GM12801 (cell line): ENCODE data around the gene RABL2B.

Source experiments
- TF ChIP-seq, protein P1 (sequence below): IDR thresholded peaks from one replicate; pipeline ENCODE4 v1.5.1; 2011; ENCODE audit warnings: control low read depth; ENCODE audit not compliant: insufficient read length; ENCODE audit errors: extremely low read depth

Gene RABL2B

DNA sequence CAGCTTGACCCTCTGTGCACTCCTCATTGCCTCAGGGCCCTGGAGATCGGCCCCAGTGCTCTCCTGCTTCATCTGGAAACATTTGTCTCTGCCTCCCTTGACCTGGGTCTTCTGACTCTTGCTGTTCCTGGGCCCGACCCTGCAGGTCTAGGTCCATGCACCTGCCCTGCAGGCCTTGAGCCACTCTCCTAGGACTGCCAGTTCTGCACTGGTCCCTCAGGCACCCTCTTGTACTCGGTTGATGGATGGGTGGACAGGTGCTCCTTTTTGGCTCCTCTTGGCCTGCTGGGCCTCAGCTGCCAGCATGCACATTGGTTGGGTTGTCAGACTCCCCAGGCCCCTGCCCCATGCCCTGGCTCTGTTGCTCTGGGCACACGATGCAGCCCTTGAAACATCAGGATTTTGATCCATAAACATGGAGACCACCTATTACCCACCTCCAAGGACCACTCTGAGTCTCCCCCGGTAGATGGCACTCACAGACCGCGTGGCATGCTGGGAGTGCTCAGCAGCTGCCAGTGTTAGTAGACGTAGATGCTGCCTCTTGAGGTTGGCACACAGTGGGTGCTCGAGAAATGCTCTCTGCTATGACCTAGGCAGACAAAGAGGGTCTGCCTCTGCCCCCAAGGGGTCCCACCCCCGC lies 65.6 kb downstream of the RABL2B start:
- TF ChIP-seq, protein P1, sequence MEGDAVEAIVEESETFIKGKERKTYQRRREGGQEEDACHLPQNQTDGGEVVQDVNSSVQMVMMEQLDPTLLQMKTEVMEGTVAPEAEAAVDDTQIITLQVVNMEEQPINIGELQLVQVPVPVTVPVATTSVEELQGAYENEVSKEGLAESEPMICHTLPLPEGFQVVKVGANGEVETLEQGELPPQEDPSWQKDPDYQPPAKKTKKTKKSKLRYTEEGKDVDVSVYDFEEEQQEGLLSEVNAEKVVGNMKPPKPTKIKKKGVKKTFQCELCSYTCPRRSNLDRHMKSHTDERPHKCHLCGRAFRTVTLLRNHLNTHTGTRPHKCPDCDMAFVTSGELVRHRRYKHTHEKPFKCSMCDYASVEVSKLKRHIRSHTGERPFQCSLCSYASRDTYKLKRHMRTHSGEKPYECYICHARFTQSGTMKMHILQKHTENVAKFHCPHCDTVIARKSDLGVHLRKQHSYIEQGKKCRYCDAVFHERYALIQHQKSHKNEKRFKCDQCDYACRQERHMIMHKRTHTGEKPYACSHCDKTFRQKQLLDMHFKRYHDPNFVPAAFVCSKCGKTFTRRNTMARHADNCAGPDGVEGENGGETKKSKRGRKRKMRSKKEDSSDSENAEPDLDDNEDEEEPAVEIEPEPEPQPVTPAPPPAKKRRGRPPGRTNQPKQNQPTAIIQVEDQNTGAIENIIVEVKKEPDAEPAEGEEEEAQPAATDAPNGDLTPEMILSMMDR, result no peak
